GM18861 (cell line): ENCODE data around the gene KLK15.

Experiments used
- ATAC-seq: cut with Tn5 transposase; IDR thresholded peaks from one replicate; pipeline ENCODE4 v1.9.1; 2021; ENCODE audit not compliant: unreplicated experiment

The KLK15 gene, protein sequence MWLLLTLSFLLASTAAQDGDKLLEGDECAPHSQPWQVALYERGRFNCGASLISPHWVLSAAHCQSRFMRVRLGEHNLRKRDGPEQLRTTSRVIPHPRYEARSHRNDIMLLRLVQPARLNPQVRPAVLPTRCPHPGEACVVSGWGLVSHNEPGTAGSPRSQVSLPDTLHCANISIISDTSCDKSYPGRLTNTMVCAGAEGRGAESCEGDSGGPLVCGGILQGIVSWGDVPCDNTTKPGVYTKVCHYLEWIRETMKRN

DNA sequence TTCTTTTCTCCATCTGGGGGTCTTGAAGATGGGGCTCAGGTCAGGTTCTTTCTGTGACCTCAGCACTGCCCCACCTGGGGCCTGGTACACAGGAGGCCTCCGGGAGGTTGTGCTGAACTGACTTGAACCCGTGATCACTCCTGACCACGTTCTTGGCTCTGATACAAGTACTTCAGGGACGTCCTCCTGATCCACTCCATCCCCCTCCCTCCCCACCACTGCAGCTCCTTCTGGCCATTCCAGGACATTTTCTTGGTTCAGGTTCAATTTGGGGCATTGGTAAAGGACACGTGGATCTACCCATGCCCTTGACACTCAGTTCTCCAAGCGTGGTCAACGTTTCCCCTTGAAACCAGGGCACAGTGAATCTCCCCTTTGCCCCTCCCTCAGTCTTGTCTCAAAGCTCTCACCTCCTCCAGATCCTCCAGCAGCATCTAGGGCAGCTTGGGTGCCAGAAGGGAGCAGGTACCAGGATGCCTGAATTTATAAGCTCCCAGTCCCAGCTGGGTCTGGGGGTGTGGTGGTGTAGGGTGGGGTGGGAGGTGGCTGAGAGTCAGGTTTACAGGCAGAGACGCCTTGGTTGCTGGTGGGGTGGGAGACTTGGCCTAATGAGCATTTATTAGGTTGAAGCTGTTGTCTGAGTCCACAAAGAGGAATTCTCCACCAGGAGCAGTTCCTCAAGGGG is at the start of gene KLK15:
Gene KLK15 (minus strand): TSS at position 458 of the 685 bp plus-strand sequence. CDS start 2,082 bp downstream, outside the sequence.
- no peak for ATAC-seq

DNA sequence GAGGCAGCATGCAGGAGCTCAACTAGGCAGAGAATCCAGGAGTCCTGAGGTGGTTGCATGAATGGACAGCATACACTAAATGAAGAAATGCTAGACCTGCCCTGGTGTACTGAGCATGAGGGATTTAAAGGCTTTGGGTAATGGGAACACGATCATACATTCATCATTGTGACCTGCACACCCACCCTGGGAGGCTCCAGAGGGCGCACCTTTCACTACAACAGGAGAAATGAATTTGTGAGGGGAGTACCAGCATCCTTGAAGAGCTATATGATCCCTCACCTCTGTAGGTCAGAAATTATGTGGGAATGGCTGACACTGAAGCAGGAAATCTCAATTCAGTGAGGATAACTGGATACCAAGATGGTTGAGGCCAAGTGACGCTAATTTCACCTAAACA is 48.8 kb upstream of the KLK15 start:
- ATAC-seq, result no peak

DNA sequence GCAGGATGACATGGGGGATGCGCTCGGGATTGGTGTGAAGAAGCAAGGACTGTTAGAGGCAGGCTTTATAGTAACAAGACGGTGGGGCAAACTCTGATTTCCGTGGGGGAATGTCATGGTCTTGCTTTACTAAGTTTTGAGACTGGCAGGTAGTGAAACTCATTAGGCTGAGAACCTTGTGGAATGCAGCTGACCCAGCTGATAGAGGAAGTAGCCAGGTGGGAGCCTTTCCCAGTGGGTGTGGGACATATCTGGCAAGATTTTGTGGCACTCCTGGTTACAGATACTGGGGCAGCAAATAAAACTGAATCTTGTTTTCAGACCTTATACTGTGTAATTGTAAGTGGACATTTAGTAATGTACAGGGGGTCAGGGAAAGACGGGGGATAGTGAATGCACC is 46.9 kb upstream of the KLK15 start:
- ATAC-seq, result no peak

DNA sequence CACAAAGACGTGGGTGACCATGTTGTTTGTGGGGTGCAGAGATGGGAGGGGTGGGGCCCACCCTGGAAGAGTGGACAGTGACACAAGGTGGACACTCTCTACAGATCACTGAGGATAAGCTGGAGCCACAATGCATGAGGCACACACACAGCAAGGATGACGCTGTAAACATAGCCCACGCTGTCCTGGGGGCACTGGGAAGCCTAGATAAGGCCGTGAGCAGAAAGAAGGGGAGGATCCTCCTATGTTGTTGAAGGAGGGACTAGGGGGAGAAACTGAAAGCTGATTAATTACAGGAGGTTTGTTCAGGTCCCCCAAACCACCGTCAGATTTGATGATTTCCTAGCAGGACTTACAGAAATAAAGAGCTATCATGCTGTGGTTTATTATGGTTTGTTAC is 45.5 kb upstream of the KLK15 start:
- no peak for ATAC-seq

DNA sequence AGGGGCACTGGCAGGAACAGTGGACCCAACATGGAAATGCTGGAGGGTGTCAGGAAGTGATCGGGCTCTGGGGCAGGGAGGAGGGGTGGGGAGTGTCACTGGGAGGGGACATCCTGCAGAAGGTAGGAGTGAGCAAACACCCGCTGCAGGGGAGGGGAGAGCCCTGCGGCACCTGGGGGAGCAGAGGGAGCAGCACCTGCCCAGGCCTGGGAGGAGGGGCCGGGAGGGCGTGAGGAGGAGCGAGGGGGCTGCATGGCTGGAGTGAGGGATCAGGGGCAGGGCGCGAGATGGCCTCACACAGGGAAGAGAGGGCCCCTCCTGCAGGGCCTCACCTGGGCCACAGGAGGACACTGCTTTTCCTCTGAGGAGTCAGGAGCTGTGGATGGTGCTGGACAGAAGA is 44.0 kb upstream of the KLK15 start:
- ATAC-seq, result no peak

DNA sequence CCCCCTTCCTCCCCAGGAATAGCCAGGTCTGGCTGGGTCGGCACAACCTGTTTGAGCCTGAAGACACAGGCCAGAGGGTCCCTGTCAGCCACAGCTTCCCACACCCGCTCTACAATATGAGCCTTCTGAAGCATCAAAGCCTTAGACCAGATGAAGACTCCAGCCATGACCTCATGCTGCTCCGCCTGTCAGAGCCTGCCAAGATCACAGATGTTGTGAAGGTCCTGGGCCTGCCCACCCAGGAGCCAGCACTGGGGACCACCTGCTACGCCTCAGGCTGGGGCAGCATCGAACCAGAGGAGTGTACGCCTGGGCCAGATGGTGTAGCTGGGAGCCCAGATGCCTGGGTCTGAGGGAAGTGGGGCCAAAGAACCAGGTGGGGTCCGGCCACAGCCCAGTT is 43.1 kb upstream of the KLK15 start:
- no peak for ATAC-seq

DNA sequence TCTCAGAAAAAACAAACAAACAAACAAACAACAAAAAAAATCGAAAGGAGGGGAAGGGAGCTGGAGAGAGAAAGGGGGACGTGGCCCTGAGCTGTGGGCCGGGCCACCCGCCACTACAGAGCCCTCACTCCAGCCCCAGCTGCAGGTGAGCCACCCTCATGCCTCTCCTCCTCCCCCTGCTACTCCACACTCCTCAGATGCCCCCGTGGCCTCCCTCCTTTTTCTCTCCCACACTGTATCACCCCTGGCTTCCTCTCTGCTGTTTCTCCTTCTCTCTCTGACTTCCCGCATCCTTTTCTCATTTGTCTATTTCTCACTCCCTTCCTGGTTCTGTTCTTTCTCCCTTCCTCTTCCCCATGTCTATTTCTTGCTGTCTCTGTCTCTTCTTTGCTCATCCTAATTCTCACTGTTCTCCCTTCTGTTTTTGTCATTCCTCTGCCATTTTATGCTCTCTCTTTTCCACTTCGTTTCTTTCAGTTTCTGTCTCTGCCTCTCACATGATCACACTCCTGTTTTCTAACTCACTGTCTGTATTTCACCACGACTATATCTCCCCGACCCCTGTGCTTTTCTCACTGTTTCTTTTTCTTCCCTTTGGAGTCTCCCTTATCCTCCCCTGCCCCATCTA is 42.5 kb upstream of the KLK15 start:
- no peak for ATAC-seq

DNA sequence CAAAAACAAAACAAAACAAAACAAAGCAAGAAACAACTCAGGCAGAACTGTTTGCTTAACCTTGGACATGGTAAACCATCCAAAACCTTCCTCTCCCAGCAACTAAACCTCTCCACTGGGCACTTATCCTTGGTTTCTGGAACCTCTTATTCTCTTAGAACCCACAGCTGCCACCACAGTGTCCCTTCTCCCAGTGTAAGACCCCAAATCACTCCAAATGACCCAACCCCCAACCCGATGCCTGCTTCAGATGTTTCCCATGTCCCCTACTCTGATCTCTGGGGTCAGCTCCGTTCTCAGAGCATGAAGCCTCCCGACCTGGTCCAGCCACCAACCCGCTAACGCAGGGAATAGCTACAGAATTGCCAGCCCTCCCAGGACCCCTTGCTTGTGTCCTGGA is 40.8 kb upstream of the KLK15 start:
- ATAC-seq, result no peak

DNA sequence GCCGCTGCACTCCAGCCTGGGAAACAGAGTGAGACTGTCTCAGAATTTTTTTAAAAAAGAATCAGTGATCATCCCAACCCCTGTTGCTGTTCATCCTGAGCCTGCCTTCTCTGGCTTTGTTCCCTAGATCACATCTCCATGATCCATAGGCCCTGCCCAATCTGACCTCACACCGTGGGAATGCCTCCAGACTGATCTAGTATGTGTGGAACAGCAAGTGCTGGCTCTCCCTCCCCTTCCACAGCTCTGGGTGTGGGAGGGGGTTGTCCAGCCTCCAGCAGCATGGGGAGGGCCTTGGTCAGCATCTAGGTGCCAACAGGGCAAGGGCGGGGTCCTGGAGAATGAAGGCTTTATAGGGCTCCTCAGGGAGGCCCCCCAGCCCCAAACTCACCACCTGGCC is 39.7 kb upstream of the KLK15 start, which contains the start of gene KLK2:
Gene KLK2 (plus strand): TSS at position 384 of the 400 bp plus-strand sequence. CDS start 35 bp downstream, outside the sequence.
- ATAC-seq, result no peak

DNA sequence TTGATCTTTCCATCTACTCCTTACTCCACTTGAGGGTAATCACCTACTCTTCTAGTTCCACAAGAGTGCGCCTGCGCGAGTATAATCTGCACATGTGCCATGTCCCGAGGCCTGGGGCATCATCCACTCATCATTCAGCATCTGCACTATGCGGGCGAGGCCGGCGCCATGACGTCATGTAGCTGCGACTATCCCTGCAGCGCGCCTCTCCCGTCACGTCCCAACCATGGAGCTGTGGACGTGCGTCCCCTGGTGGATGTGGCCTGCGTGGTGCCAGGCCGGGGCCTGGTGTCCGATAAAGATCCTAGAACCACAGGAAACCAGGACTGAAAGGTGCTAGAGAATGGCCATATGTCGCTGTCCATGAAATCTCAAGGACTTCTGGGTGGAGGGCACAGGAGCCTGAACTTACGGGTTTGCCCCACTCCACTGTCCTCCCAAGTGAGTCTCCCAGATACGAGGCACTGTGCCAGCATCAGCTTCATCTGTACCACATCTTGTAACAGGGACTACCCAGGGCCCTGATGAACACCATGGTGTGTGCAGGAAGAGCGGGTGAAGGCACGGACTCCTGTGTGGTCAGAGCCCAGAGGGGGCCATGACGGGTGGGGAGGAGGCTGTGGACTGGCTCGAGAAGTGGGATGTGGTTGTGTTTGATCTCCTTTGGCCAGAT is 37.2 kb upstream of the KLK15 start:
- no peak for ATAC-seq

DNA sequence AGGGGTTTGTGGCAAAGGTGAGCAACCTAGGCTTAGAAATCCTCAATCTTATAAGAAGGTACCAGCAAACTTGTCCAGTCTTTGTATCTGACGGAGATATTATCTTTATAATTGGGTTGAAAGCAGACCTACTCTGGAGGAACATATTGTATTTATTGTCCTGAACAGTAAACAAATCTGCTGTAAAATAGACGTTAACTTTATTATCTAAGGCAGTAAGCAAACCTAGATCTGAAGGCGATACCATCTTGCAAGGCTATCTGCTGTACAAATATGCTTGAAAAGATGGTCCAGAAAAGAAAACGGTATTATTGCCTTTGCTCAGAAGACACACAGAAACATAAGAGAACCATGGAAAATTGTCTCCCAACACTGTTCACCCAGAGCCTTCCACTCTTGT is 36.1 kb upstream of the KLK15 start:
- no peak for ATAC-seq

DNA sequence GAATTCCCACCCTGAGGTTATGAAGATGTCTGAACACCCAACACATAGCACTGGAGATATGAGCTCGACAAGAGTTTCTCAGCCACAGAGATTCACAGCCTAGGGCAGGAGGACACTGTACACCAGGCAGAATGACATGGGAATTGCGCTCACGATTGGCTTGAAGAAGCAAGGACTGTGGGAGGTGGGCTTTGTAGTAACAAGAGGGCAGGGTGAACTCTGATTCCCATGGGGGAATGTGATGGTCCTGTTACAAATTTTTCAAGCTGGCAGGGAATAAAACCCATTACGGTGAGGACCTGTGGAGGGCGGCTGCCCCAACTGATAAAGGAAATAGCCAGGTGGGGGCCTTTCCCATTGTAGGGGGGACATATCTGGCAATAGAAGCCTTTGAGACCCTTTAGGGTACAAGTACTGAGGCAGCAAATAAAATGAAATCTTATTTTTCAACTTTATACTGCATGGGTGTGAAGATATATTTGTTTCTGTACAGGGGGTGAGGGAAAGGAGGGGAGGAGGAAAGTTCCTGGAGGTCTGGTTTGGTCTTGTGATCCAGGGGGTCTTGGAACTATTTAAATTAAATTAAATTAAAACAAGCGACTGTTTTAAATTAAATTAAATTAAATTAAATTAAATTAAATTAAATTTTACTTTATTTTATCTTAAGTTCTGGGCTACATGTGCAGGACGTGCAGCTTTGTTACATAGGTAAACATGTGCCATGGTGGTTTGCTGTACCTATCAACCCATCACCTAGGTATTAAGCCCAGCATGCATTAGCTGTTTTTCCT is 28.3 kb upstream of the KLK15 start:
- ATAC-seq, result no peak

DNA sequence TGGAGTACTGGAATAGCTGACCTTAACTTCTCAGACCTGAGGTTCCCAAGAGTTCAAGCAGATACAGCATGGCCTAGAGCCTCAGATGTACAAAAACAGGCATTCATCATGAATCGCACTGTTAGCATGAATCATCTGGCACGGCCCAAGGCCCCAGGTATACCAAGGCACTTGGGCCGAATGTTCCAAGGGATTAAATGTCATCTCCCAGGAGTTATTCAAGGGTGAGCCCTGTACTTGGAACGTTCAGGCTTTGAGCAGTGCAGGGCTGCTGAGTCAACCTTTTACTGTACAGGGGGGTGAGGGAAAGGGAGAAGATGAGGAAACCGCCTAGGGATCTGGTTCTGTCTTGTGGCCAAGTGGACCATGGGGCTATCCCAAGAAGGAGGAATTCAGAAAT is 27.6 kb upstream of the KLK15 start:
- no peak for ATAC-seq

DNA sequence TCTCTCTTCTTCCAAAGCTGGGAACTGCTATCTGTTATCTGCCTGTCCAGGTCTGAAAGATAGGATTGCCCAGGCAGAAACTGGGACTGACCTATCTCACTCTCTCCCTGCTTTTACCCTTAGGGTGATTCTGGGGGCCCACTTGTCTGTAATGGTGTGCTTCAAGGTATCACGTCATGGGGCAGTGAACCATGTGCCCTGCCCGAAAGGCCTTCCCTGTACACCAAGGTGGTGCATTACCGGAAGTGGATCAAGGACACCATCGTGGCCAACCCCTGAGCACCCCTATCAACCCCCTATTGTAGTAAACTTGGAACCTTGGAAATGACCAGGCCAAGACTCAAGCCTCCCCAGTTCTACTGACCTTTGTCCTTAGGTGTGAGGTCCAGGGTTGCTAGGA is 26.5 kb upstream of the KLK15 start:
- ATAC-seq, result no peak

DNA sequence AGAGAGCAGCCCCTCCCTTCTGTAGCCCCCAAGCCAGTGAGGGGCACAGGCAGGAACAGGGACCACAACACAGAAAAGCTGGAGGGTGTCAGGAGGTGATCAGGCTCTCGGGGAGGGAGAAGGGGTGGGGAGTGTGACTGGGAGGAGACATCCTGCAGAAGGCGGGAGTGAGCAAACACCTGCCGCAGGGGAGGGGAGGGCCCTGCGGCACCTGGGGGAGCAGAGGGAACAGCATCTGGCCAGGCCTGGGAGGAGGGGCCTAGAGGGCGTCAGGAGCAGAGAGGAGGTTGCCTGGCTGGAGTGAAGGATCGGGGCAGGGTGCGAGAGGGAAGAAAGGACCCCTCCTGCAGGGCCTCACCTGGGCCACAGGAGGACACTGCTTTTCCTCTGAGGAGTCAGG is 25.5 kb upstream of the KLK15 start:
- no peak for ATAC-seq

DNA sequence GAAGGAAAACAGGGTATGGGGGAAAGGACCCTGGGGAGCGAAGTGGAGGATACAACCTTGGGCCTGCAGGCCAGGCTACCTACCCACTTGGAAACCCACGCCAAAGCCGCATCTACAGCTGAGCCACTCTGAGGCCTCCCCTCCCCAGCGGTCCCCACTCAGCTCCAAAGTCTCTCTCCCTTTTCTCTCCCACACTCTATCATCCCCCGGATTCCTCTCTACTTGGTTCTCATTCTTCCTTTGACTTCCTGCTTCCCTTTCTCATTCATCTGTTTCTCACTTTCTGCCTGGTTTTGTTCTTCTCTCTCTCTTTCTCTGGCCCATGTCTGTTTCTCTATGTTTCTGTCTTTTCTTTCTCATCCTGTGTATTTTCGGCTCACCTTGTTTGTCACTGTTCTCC is 24.0 kb upstream of the KLK15 start:
- no peak for ATAC-seq

DNA sequence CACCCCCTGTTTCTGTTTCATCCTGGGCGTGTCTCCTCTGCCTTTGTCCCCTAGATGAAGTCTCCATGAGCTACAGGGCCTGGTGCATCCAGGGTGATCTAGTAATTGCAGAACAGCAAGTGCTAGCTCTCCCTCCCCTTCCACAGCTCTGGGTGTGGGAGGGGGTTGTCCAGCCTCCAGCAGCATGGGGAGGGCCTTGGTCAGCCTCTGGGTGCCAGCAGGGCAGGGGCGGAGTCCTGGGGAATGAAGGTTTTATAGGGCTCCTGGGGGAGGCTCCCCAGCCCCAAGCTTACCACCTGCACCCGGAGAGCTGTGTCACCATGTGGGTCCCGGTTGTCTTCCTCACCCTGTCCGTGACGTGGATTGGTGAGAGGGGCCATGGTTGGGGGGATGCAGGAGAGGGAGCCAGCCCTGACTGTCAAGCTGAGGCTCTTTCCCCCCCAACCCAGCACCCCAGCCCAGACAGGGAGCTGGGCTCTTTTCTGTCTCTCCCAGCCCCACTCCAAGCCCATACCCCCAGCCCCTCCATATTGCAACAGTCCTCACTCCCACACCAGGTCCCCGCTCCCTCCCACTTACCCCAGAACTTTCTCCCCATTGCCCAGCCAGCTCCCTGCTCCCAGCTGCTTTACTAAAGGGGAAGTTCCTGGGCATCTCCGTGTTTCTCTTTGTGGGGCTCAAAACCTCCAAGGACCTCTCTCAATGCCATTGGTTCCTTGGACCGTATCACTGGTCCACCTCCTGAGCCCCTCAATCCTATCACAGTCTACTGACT is 21.4 kb upstream of the KLK15 start, which contains the start of gene KLK3:
Gene KLK3 (plus strand): TSS at position 280 of the 775 bp plus-strand sequence. CDS start 41 bp downstream, at position 321.
- no peak for ATAC-seq

DNA sequence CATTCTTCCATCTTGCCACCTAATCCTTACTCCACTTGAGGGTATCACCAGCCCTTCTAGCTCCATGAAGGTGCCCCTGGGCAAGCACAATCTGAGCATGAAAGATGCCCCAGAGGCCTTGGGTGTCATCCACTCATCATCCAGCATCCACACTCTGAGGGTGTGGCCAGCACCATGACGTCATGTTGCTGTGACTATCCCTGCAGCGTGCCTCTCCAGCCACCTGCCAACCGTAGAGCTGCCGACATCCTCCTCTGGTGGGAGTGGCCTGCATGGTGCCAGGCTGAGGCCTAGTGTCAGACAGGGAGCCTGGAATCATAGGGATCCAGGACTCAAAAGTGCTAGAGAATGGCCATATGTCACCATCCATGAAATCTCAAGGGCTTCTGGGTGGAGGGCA is 18.2 kb upstream of the KLK15 start:
- ATAC-seq, result no peak

DNA sequence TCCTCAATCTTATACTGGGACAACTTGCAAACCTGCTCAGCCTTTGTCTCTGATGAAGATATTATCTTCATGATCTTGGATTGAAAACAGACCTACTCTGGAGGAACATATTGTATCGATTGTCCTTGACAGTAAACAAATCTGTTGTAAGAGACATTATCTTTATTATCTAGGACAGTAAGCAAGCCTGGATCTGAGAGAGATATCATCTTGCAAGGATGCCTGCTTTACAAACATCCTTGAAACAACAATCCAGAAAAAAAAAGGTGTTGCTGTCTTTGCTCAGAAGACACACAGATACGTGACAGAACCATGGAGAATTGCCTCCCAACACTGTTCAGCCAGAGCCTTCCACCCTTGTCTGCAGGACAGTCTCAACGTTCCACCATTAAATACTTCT is 17.4 kb upstream of the KLK15 start:
- ATAC-seq, result no peak

DNA sequence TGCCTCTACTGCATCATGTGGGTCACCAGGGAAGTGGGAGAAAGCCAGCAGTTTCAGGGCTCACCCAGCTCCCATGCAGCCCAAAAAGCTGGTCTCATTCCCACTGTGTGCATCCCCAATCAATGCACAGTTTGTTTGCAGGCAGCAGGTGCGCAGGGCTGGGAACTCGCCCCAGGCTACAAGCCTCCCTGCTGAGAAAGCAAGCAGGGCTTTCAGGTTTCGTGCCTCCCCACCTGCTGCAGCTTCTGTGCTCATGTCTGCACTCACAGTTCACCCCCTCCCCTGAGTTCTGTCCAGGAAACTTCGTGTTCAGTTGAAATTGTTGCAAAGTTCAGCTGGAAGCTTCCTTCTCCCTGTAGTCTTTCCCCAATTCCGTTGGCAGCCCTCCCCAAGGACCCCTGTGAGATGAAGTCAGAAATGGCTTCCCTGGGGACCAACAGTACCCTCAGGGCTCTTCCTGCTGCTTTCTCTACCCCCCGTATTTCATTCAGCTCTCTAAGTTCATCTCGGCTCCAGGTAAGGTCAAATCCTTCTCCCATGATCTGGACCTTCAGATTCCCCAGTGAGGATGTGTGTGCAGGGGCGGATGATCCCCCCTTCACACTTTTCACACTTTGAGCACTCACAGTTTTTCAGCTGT is 11.0 kb upstream of the KLK15 start:
- ATAC-seq, result no peak
